HL-60/S4 treated with retinoic acid at 250 ng/mL for 4 days and 3 days (cell line): ENCODE results near the gene ZNF362.

Source experiments
- in situ Hi-C: fragments of 300-500 bp; cut with MboI; formaldehyde crosslinking; loops from 2 replicates; pipeline ENCODE4 v1.7.0; 2022; ENCODE audit warnings: low sequenced_read_pairs

ZNF362 gene

GRCh38 chr1:33267468-33268205 lies 11.3 kb downstream of the ZNF362 start:
- in situ Hi-C loops = no loop called here

GRCh38 chr1:33268457-33268856 lies 12.2 kb downstream of the ZNF362 start:
- in situ Hi-C loops = no loop called here

GRCh38 chr1:33268927-33269610 lies 12.8 kb downstream of the ZNF362 start:
- in situ Hi-C loops = no loop called here

- in situ Hi-C loops = no loop called here
These were observed 13.3 kb downstream of the ZNF362 start for GRCh38 chr1:33269621-33270020.

GRCh38 chr1:33270379-33270778 lies 14.1 kb downstream of the ZNF362 start:
- in situ Hi-C loops = no loop called here

- in situ Hi-C loops = no loop called here
These were observed 14.6 kb downstream of the ZNF362 start for GRCh38 chr1:33270808-33271465.

- in situ Hi-C loops = no loop called here
These were observed 15.6 kb downstream of the ZNF362 start for GRCh38 chr1:33271666-33272505.

- in situ Hi-C loops = no loop called here
These were observed 16.2 kb downstream of the ZNF362 start for GRCh38 chr1:33272509-33272908.

- in situ Hi-C loops = no loop called here
These were observed 16.6 kb downstream of the ZNF362 start for GRCh38 chr1:33272930-33273329.

- in situ Hi-C loops = no loop called here
These were observed 17.1 kb downstream of the ZNF362 start for GRCh38 chr1:33273406-33273805.

GRCh38 chr1:33273961-33274371 lies 17.7 kb downstream of the ZNF362 start:
- in situ Hi-C loops = no loop called here

- in situ Hi-C loops = no loop called here
These were observed 18.2 kb downstream of the ZNF362 start for GRCh38 chr1:33274446-33274845.

GRCh38 chr1:33275195-33275594 lies 18.9 kb downstream of the ZNF362 start:
- in situ Hi-C loops = no loop called here

- in situ Hi-C loops = no loop called here
These were observed 19.6 kb downstream of the ZNF362 start for GRCh38 chr1:33275706-33276572.

GRCh38 chr1:33276573-33277298 lies 20.4 kb downstream of the ZNF362 start:
- in situ Hi-C loops = no loop called here

GRCh38 chr1:33277488-33278084 lies 21.3 kb downstream of the ZNF362 start:
- in situ Hi-C loops = no loop called here

GRCh38 chr1:33280091-33280661 lies 23.9 kb downstream of the ZNF362 start:
- in situ Hi-C loops = no loop called here

- in situ Hi-C loops = no loop called here
These were observed 25.4 kb downstream of the ZNF362 start for GRCh38 chr1:33281554-33282303.
